H9 (cell line): ENCODE measurements around the gene LNPEP. TPM values are rescaled to one million over a fixed set of nuclear protein-coding genes. Genes with fewer than 3 reads are reported as not detected.

Experiments used
- DNase-seq: peaks from one replicate; pipeline ENCODE4 v3.0.0-alpha.2; 2017
- H2AFZ ChIP-seq: one replicate; pipeline ENCODE4 v1.6.1; 2013; ENCODE audit warnings: mild to moderate bottlenecking, low read length, control low read depth, moderate library complexity
- H2AK5ac ChIP-seq: 2 replicates; pipeline ENCODE4 v1.6.1; 2013; ENCODE audit warnings: low read length, control low read depth, mixed read lengths; ENCODE audit not compliant: insufficient read length
- H2BK120ac ChIP-seq: one replicate; pipeline ENCODE4 v1.6.1; 2013; ENCODE audit warnings: low read depth, mild to moderate bottlenecking, low read length, control low read depth, inconsistent platforms; ENCODE audit not compliant: poor library complexity, severe bottlenecking
- H2BK12ac ChIP-seq: 2 replicates; pipeline ENCODE4 v1.6.1; 2013; ENCODE audit warnings: low read length, control low read depth, mixed read lengths, low read depth; ENCODE audit not compliant: insufficient read length
- H2BK15ac ChIP-seq: 2 replicates; pipeline ENCODE4 v1.6.1; 2013; ENCODE audit warnings: low read depth, low read length, control low read depth
- H2BK20ac ChIP-seq: one replicate; pipeline ENCODE4 v1.6.1; 2013; ENCODE audit warnings: low read depth, mild to moderate bottlenecking, low read length, control low read depth, inconsistent platforms; ENCODE audit not compliant: poor library complexity, severe bottlenecking
- H2BK5ac ChIP-seq: 2 replicates; pipeline ENCODE4 v1.6.1; 2013; ENCODE audit warnings: low read length, control low read depth, mixed read lengths; ENCODE audit not compliant: insufficient read length
- H3K14ac ChIP-seq: 2 replicates; pipeline ENCODE4 v1.6.1; 2013; ENCODE audit warnings: low read length, control low read depth; ENCODE audit not compliant: insufficient read depth
- H3K18ac ChIP-seq: 2 replicates; pipeline ENCODE4 v1.6.1; 2013; ENCODE audit warnings: low read depth, mild to moderate bottlenecking, mixed read lengths, low read length, control low read depth; ENCODE audit not compliant: insufficient read length
- H3K23ac ChIP-seq: 2 replicates; pipeline ENCODE4 v1.6.1; 2013; ENCODE audit warnings: low read length, control low read depth, mixed read lengths, low read depth; ENCODE audit not compliant: insufficient read length
- H3K23me2 ChIP-seq: 2 replicates; pipeline ENCODE4 v1.6.1; 2013; ENCODE audit warnings: low read depth, mild to moderate bottlenecking, mixed read lengths, low read length, control low read depth; ENCODE audit not compliant: insufficient read length, poor library complexity, severe bottlenecking
- H3K27ac ChIP-seq: 2 replicates; pipeline ENCODE4 v1.5.1; 2013; ENCODE audit warnings: low read length, control low read depth, mixed read lengths, low read depth; ENCODE audit not compliant: insufficient read length
- H3K27me3 ChIP-seq: 2 replicates; pipeline ENCODE4 v1.6.1; 2013; ENCODE audit warnings: low read length, control low read depth, inconsistent platforms; ENCODE audit not compliant: insufficient read depth
- H3K4ac ChIP-seq: 2 replicates; pipeline ENCODE4 v1.6.1; 2013; ENCODE audit warnings: low read depth, mild to moderate bottlenecking, control low read depth, inconsistent platforms, low read length, moderate library complexity
- H3K4me1 ChIP-seq: 2 replicates; pipeline ENCODE4 v1.6.1; 2013; ENCODE audit warnings: low read length, control low read depth, inconsistent platforms; ENCODE audit not compliant: insufficient read depth
- H3K4me2 ChIP-seq: 2 replicates; pipeline ENCODE4 v1.6.1; 2013; ENCODE audit warnings: low read length, control low read depth, mixed read lengths; ENCODE audit not compliant: insufficient read length, insufficient read depth
- H3K56ac ChIP-seq: 2 replicates; pipeline ENCODE4 v1.6.1; 2013; ENCODE audit warnings: low read depth, mild to moderate bottlenecking, mixed read lengths, low read length, control low read depth; ENCODE audit not compliant: insufficient read length
- H3K79me1 ChIP-seq: 2 replicates; pipeline ENCODE4 v1.6.1; 2013; ENCODE audit warnings: low read depth, mild to moderate bottlenecking, moderate library complexity, low read length, control low read depth, inconsistent platforms; ENCODE audit not compliant: insufficient read depth, poor library complexity, severe bottlenecking
- H3K79me2 ChIP-seq: 2 replicates; pipeline ENCODE4 v1.6.1; 2013; ENCODE audit warnings: low read length, control low read depth, inconsistent platforms; ENCODE audit not compliant: insufficient read depth
- H3K9ac ChIP-seq: 2 replicates; pipeline ENCODE4 v1.6.1; 2013; ENCODE audit warnings: low read length, control low read depth, mixed read lengths; ENCODE audit not compliant: insufficient read length; ENCODE audit errors: extremely low read depth
- H3K9me3 ChIP-seq: one replicate; pipeline ENCODE4 v1.6.1; 2013; ENCODE audit warnings: low read depth, low read length, inconsistent platforms; ENCODE audit not compliant: control insufficient read depth
- H3T11ph ChIP-seq: one replicate; pipeline ENCODE4 v1.6.1; 2013; ENCODE audit warnings: mild to moderate bottlenecking, low read length, control low read depth, inconsistent platforms
- H4K20me1 ChIP-seq: one replicate; pipeline ENCODE4 v1.6.1; 2013; ENCODE audit not compliant: control insufficient read depth, insufficient read length, insufficient read depth
- H4K5ac ChIP-seq: 2 replicates; pipeline ENCODE4 v1.6.1; 2013; ENCODE audit warnings: low read depth, mild to moderate bottlenecking, mixed read lengths, low read length, control low read depth; ENCODE audit not compliant: insufficient read length
- H4K8ac ChIP-seq: replicated peaks from 2 replicates; pipeline ENCODE4 v1.6.1; 2013; ENCODE audit warnings: low read length, control low read depth, mixed read lengths, low read depth; ENCODE audit not compliant: insufficient read length
- H4K91ac ChIP-seq: 2 replicates; pipeline ENCODE4 v1.6.1; 2013; ENCODE audit warnings: low read depth, mild to moderate bottlenecking, moderate library complexity, mixed read lengths, low read length, control low read depth; ENCODE audit not compliant: insufficient read length
- H3K27ac Mint-ChIP-seq, 3 experiments: 2 replicates in 2 of 3; 3 replicates in 1 of 3; pipeline ENCODE4 v1.8.0; 2020 to 2021; ENCODE audit warnings: mixed read lengths in 3 of 3, mild to moderate bottlenecking in 1 of 3, moderate library complexity in 1 of 3
- H3K27me3 Mint-ChIP-seq: 2 replicates; pipeline ENCODE4 v1.8.0; 2021; ENCODE audit warnings: low read depth, mild to moderate bottlenecking, moderate library complexity, mixed read lengths
- H3K36me3 Mint-ChIP-seq, 3 experiments: 2 replicates in 2 of 3; 3 replicates in 1 of 3; pipeline ENCODE4 v1.8.0; 2020 to 2021; ENCODE audit warnings: low read depth in 3 of 3, mixed read lengths in 3 of 3; ENCODE audit not compliant: insufficient read depth in 1 of 3
- H3K4me1 Mint-ChIP-seq, 2 experiments: 2 replicates each; pipeline ENCODE4 v1.8.0; 2020; ENCODE audit warnings: mixed read lengths in 2 of 2
- H3K4me3 Mint-ChIP-seq, 2 experiments: 2 replicates in 1 of 2; 3 replicates in 1 of 2; pipeline ENCODE4 v1.8.0; 2020 to 2021; ENCODE audit warnings: mild to moderate bottlenecking in 2 of 2, mixed read lengths in 2 of 2, moderate library complexity in 1 of 2
- H3K9me3 Mint-ChIP-seq, 2 experiments: 2 replicates in 1 of 2; 3 replicates in 1 of 2; pipeline ENCODE4 v1.8.0; 2020; ENCODE audit warnings: mild to moderate bottlenecking in 2 of 2, mixed read lengths in 2 of 2, moderate library complexity in 1 of 2
- CTCF ChIP-seq: fragments of 200-600 bp; sonication (generic); conservative IDR thresholded peaks from 3 replicates; pipeline ENCODE4 v1.8.0; 2021; ENCODE audit warnings: antibody characterized with exemption, mild to moderate bottlenecking
- WGBS: extraction: QIAGEN DNeasy Blood & Tissue Kit; methylation state at CpG from one replicate; pipeline ENCODE4 v1.1.7; 2013; ENCODE audit warnings: missing lambda C conversion rate, low lambda C conversion rate, mixed read lengths; ENCODE audit not compliant: insufficient read length; ENCODE audit errors: extremely low coverage; 5-methylcytosine and 5-hydroxymethylcytosine counted together
- total RNA-seq: library from RNA; stranded (reverse); gene quantifications from 2 replicates; pipeline ENCODE4 v1.2.1, GENCODE V29; 2021

Gene LNPEP
- total RNA-seq, 1 experiment from 2014 or later = 4.1 TPM

- Histone ChIP-seq H3K27ac (no peak overlapping the region), H2BK20ac (no peak overlapping the region), H3T11ph (no peak overlapping the region), H3K56ac (no peak overlapping the region), H3K9ac (no peak overlapping the region), H2BK120ac (no peak overlapping the region), H4K8ac (no peak overlapping the region), H3K4ac (no peak overlapping the region), H3K79me2 (no peaks in the 10 kb centered on the region), H3K4me1 (no peaks in the 10 kb centered on the region), H3K23ac (no peak overlapping the region), H4K5ac (no peak overlapping the region), H4K20me1 (no peaks in the 10 kb centered on the region), H2AFZ (no peak overlapping the region), H3K14ac (no peak overlapping the region), H3K27me3 (no peaks in the 10 kb centered on the region), H2BK5ac (no peak overlapping the region), H3K23me2 (no peaks in the 10 kb centered on the region), H3K79me1 (no peaks in the 10 kb centered on the region), H3K4me2 (no peak overlapping the region), H2BK12ac (no peak overlapping the region), H3K9me3 (no peaks in the 10 kb centered on the region), H3K18ac (no peak overlapping the region), H2BK15ac (no peak overlapping the region), H2AK5ac (no peak overlapping the region), H4K91ac (no peak overlapping the region)
- no peak for TF ChIP-seq CTCF
- WGBS = no CpG with 5 or more reads among the region's 5 CpGs
- Mint-ChIP-seq H3K4me3 (no peak overlapping the region), H3K27me3 (no peaks in the 10 kb centered on the region), H3K4me1 (peaks cover 9 to 11% of the 10 kb centered on the region in 2 experiments), H3K36me3 (no peaks in the 10 kb centered on the region), H3K27ac (0 out of 7 replicates have a peak overlapping the region, but pooled peaks of 1 of the 3 experiments have one; percentile 65), H3K9me3 (no peaks in the 10 kb centered on the region)
- DNase-seq = no peak
Measured at GRCh38 chr5:97019435-97020117, 83.7 kb downstream of the LNPEP start.
